ENCODE results near the gene GUCY2F. TPM values are rescaled to one million over a fixed set of nuclear protein-coding genes. Genes with fewer than 3 reads are reported as not detected.
A peak's percentile ranks its signal among the peaks of the same experiment; 100 is the strongest.

Gene GUCY2F
- total RNA-seq: not detected

DNA sequence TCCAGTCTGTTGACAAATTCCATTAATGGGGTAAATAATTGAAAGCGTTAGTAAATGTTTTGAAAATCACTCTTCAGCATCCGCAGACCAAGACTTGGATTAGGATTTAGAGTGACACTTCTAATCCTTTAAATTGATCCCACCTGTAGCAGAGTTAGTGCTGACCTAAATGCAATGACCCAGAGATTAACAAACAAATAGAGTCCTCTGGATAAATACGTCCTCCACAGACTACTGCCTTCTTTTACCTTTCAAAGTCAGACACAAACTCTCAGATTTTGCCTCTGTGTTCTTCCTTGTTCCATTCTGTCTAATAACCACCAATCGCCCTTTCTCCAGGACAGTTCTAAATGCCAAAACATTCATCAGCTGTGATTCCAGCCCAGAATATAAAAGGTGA lies at the start of gene GUCY2F:
TSS of gene GUCY2F (minus strand) at position 101 of the 400 bp plus-strand sequence. CDS start 6,150 bp downstream, outside the sequence.
- no peak for ATAC-seq
- DNase-seq (ENCODE audit: low spot score): no peak

DNA sequence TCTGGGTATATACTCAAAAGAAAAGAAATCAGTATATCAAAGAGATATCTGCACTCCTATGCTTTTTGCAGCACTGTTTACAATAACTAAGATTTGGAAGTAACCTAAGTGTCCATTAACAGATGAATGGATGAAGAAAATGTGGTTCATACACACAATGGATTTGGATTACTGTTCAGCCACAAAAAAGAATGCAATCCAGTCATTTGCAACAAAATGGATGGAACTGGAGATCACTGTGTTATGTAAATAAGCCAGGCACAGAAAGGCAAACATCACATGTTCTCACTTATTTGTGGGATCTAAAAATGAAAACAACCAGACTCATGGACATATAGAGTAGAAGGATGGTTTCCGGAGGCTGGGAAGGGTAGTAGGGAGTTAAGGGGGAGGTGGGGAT lies 37.1 kb upstream of the GUCY2F start:
- ATAC-seq (no peak), DNase-seq (ENCODE audit: low spot score) (no peak)

GRCh38 chrX:109511113-109511512 lies 29.2 kb upstream of the GUCY2F start:
- ATAC-seq: no peak
- DNase-seq (ENCODE audit: low spot score): no peak

- ATAC-seq (no peak), DNase-seq (ENCODE audit: low spot score) (no peak)
Measured at GRCh38 chrX:109508915-109509314, 27.0 kb upstream of the GUCY2F start.

GRCh38 chrX:109501176-109501575 lies 19.3 kb upstream of the GUCY2F start:
- no peak for ATAC-seq
- no peak for DNase-seq (ENCODE audit: low spot score)

- DNase-seq (ENCODE audit: low spot score): no peak
- ATAC-seq: no peak
Measured at GRCh38 chrX:109498434-109498833, 16.5 kb upstream of the GUCY2F start.

- ATAC-seq: no peak
Measured at GRCh38 chrX:109489174-109489573, 7.3 kb upstream of the GUCY2F start.

GRCh38 chrX:109487640-109488039 lies 5.8 kb upstream of the GUCY2F start:
- no peak for ATAC-seq
- no peak for DNase-seq (ENCODE audit: low spot score)

More at GRCh38 chrX:109489174-109489573, 7.3 kb upstream of the GUCY2F start:
- DNase-seq (ENCODE audit: low spot score): no peak

DNA sequence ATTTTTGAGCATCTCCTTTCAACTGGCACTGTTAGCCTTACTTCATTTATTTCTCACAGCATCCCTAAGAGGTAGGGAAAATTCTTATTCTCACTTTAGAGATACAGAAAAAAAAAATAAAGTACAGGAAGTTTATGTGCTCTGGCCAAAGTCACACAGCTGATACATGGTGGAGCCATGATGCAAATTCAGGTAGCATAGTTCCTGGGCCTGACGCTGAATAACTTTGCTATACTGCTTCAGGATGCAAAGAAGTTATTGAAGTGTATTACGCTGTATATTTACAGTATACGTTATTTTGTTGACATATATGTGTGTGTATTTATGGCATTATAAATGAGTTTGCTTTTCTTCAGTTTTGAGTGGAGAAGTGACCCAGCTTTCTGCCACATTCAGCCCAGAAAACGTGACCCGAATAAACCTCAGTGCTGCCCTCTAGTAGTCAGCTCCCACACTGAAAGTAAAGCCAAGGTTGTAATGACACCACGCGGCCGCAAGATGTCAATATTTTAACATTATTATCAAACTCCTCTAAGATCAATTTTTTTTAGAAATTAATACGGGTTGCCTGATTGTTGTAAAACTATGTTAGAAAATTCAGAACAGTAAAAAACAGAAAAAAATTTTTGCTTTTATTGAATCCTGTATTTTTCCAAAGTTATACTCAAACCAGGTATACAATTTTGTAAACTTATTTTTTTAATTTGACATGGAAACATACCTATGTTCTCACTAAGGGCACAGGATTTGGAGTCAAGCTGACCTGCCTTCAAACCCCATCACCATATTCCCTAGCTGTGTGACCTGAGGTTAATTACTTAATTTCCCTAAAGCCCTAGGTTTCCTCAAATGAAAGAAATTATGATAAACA lies 3.8 kb upstream of the GUCY2F start:
- ATAC-seq (peak; percentile 95), DNase-seq (ENCODE audit: low spot score) (peak; percentile 52)

DNA sequence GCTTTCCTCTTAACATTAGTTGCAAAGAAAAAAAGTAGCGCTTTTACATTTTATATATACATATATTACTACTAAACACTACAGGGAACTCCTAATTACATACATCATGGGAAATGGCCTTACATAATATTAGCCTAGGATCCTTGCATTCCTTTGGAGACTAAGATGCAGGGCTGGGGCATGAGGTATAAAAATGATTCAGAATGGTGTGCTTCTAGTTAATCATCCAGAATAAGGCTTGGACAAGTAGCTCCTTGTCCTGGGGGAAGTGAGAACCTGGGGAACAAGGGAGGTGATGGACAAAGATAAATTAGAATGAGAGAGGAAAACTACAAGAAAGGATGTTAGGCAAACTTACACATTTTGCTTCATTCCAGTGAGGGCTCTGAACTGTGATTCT lies 3.0 kb upstream of the GUCY2F start:
- DNase-seq (ENCODE audit: low spot score): no peak
- no peak for ATAC-seq

DNA sequence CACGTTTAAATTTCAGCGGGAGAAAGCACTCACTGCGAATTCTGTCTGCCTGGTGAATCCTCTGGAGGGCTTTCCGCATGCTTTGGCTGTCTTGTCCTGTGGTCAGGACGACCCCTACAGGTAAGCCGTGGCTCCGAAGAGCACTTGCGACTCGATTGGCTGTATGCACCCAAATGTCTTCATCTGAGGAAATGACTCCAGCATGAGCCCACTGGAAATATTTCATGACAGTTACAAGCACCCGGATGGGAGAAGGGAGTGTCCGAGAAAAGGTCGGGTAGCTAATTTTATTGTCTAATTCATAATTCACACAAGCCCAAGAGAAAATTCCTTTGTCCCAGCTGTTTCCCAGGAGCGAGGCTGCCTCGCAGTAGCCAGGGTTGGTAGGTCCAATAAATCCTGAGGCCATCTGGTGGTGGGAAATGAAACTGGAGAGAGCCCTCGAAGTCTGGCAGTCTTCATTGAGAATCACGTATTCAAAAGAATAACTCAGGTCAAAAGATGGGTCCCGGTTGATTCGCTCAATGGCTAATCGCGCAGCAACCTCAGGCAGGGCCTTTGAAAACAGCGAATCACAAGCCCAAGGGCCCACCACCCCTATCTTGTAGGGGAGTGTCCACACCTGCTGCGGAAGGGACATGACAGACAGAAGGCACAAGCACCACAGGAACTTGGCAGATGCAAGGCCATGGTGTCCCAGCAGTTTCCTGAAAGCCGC lies 6.6 kb downstream of the GUCY2F start:
- DNase-seq (ENCODE audit: low spot score) (peak; percentile 39), ATAC-seq (peak; percentile 89)

GRCh38 chrX:109472939-109473735 lies 8.7 kb downstream of the GUCY2F start:
- DNase-seq (ENCODE audit: low spot score): no peak
- ATAC-seq: no peak

DNA sequence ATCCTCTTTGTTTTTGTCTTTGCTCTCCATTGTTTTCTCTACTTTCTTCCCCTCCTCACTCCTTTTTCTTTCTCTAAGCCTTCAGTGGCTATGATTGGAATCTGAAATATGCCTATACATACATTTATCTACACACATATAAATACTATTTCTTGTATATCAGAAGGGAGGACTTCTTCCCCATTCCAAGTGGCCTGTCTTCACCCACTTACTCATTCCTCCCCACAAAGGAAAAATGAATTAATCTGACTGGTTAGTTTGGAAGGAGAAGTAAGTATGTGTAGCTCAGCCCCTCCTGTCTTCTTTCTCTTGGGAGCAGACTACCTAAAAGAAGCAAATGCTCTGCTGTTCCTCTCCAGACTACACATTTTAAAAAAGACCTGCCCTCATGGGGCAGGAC lies 17.7 kb downstream of the GUCY2F start:
- ATAC-seq (no peak), DNase-seq (ENCODE audit: low spot score) (no peak)

DNA sequence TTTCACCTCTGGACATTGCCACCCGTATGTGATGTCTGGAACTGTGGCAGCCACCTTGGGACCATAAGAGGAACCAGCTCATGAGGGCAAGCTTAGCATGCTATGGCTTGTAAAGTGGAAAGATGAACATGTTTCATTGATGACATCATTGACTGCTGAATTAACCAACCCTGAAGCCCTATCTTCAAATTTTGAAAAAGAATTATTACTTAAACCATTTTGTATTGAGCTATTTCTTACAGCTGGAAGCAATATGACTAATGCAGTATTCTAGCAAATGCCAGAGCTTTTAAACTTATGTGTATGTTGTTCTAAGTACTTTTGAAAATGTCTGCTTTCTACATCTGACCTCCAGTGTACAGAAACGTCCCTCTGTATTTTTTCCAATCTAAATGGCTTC lies 18.1 kb downstream of the GUCY2F start:
- DNase-seq (ENCODE audit: low spot score) (no peak), ATAC-seq (no peak)

DNA sequence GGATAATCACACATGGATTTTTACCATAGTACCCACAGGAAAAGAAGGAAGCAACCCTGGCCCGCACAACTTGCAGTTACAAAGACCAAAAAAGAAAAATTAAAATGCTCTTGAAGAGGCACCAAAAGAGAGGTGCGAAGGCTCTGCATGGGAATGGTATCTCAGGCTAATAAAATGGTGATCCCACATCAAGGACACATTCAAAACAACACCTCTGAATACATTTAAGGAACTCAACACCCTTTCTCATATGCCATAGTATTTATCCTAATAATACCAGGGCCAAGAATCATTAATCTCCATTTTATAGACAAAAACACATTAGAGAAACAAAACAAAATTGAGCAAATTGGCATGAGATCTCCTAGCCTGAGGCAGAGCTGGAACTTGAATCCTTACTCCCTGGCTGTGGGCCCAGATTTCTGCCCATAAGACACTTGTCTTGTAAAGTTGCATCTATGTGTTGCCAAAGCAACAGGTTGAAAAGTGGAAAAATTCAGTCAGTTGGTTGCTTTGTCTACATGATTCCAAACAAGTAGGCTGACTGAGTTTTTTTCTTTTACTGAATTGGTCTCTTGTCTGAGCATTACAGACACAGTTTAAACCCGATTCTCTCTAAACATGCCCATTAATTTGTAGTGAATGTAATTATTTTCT lies 33.5 kb downstream of the GUCY2F start:
- no peak for DNase-seq (ENCODE audit: low spot score)
- no peak for ATAC-seq

GRCh38 chrX:109441266-109441665 lies 40.6 kb downstream of the GUCY2F start:
- DNase-seq (ENCODE audit: low spot score): no peak
- no peak for ATAC-seq

- ATAC-seq (no peak), DNase-seq (ENCODE audit: low spot score) (no peak)
Measured at GRCh38 chrX:109440475-109440874, 41.4 kb downstream of the GUCY2F start.

DNA sequence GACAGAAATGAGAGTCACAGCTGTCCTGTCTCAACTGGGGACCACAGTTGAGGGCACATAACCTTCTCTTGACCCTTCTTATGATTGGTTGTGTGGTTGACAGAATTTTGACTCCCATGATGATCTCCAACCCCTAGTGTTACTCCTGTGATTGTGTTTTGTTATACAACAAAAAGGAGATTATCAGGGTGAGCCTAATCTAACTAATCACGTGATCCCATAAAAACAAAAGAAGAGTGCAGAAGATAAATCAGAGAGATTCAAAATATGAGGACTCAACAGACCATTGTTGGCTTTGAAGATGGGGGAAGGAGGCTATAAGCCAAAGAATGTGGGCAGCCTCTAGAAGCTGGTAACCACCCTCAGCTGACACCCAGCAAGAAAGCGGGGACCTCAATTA lies 72.7 kb downstream of the GUCY2F start:
- DNase-seq (ENCODE audit: low spot score): no peak
- ATAC-seq: no peak

GRCh38 chrX:109403922-109404321 lies 78.0 kb downstream of the GUCY2F start:
- DNase-seq (ENCODE audit: low spot score): no peak
- no peak for ATAC-seq

GRCh38 chrX:109399831-109400230 lies 82.1 kb downstream of the GUCY2F start:
- no peak for ATAC-seq
- DNase-seq (ENCODE audit: low spot score): no peak

GRCh38 chrX:109398833-109399232 lies 83.1 kb downstream of the GUCY2F start:
- DNase-seq (ENCODE audit: low spot score) (no peak), ATAC-seq (no peak)

Data from left lobe of liver (tissue), 2 donors.